SKM-1 treated with dmso at 0.1 percent for 144 hours (cell line): Measurements from ENCODE around the gene DMRT3.
"Not testable (repeated sequence)": the region's sequence is repeated elsewhere in the genome, so short reads cannot be mapped to it uniquely, and the experiment has no call there.

Experiments used
- DNase-seq: peaks from one replicate; lab custom pipeline; 2025; ENCODE audit not compliant: unreplicated experiment; lab: John Stamatoyannopoulos, UW

The DMRT3 gene

DNA sequence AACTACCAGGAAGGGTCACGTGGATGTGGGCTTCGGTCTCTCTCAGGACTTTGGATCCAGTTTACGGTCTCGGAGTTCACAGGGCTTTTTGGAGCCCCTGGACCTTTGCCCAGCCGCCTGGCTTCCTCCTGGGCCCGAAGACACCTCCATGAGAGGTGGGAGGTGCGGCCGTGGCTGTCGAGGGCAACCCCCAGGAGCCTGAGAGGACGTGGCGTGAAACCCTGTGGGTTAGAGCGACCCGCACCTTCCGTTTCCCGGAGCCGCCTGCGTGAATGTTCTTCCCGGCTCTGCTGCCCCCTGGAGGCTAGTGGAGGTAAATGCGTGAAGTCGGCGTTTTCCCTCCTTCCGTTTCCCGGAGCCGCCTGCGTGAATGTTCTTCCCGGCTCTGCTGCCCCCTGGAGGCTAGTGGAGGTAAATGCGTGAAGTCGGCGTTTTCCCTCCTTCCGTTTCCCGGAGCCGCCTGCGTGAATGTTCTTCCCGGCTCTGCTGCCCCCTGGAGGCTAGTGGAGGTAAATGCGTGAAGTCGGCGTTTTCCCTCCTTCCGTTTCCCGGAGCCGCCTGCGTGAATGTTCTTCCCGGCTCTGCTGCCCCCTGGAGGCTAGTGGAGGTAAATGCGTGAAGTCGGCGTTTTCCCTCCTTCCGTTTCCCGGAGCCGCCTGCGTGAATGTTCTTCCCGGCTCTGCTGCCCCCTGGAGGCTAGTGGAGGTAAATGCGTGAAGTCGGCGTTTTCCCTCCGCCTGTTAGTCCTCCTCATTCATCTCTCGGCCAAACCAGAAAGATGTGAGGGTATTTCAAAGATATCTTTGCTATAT is 22.1 kb downstream of the DMRT3 start:
- not testable (repeated sequence) for DNase-seq

DNA sequence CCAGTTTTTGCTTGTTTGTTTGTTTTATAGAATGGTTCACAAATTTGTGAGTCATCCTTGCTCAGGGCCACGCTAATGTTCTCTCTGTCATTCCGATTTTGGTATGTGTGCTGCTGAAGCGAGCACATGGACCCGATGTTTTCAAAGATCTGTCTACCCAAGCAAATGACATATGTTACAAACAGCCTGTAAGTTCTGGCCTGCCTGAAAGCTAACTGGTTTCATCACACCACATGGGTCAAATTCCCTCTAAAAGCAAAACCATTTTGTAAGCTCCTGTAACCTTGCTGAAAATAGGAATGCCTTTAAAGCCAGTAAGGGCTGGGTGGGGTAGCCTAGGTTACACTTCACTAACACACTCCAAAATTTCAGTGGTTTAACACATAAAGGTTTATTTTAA is 25.4 kb downstream of the DMRT3 start:
- no peak for DNase-seq

DNA sequence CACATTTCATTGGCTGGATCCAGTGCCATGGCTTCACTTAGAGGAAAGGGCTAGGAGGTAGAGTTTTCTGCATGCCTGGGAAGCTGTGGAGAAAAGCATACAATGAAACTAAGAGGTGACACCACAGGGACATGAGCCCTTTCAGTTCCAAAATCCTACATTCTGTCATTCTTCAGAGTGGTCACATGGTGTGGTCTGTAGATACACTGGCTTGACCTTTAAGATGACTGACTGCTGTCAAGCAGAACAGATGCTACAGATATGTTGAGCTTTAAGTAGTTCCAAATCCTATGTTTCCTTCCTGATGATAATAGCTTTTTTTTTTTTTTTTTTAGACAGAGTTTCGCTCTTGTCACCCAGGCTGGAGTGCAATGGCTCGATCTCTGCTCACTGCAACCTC is 26.2 kb downstream of the DMRT3 start:
- no peak for DNase-seq

DNA sequence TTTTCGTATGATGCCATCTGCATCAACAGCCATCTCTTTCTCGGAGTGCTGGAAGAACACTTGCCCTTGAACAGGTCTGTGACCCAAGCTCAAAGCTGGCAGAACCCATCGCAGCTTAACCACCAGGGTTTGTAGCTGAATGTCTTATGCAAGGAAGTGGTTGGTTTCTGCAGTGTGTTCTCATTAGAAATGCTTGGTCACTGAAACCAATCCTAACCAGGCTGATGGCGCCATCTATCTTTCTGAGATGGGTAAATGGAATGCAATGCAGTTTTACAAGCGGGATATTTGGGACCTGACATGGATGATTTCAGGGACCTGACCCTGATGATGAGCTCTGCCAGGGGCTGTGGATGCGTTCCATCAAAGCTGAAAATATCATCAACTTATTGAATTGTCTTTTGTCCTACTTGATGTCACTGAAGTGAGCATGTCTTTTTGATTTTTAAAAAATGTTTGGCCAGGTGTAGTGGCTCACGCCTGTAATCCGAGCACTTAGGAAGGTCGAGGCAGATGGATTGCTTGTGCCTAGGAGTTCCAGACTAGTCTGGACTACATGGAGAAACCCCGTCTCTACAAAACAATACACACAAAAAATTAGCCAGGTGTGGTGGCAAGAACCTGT is 28.7 kb downstream of the DMRT3 start:
- DNase-seq, result peak; percentile 67

DNA sequence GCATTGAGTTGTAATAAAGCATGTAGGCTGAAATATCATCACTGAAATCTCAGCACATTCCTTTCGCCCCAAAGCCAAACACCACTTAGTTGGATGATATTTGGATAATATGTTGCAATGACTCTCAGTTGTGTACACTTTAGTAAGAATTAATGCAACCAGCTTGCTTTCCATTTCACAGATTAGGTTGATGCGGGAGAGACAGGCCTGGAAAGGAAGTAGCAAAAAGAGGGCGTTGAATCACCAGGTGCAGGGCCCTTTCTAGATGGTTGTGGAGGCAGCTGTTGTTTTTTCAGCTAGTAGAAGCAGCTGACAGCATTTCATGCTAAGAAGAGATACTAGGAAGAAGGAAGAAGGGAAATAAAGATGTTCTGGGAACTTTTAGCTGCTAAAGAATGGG is 30.9 kb downstream of the DMRT3 start:
- no peak for DNase-seq

DNA sequence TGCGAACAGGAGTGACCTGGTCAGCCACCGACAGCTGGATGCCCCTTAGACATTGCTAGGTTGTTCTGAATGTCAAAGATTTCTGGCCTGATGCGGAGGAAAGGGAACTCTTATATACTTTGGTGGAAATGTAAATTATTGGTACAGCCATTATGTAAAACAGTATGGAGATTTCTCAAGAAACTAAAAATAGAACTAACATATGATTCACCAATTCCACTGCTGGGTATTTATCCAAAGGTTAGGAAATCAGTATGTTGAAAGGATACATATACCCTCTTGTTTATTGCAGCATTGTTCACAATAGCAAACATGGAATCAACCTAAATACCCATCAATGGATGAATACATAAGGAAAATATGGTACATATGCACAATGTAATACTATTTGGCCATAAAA is 31.8 kb downstream of the DMRT3 start:
- DNase-seq, result no peak

DNA sequence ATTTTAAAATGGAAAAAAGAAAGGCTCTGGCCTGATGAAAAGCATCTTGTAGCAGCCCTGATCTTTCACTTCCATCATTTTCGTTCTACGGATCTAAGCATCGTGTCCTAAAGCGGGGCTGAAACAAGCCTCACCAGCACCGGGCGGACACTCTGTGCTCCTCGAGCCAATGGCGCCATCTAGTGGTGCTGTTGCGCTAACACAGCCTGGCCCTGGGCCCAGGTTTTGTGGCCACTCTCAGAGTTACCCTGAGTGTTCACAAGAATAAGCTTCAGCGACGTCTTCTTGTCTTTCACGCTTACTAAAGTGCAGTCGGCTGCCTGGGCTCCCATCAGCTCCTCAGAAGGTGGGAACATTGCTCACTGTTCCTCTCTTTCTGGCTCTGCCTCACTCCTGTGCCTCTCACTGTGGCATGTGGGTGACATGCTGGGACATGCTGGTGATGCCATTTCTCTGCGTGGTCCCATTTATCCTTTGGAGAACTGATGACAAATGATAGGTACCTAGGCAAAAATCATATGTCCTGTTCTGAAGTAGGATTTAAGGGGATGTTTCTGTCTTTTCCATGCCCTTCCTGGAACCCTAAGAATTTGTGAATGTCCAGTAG is 32.7 kb downstream of the DMRT3 start:
- DNase-seq, result peak; percentile 39

DNA sequence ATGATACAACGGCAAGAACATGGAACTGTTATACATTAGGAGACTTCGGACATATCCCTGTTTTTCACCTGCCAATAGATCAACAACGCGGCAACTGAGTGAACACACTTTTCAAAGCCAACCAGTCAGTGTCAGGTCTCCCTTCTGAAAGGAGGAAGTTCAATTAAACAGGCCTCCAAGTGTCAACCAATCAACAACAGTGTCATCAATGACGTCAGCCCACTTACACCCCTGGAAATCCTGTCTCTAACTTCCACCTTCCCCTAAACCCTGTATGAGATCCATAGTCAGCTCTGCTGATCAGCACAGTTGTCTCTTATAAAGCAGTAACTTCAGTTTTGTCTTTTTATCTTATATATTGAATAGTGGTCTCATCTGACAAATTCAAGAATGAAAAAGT is 36.6 kb downstream of the DMRT3 start:
- peak; percentile 9 for DNase-seq

DNA sequence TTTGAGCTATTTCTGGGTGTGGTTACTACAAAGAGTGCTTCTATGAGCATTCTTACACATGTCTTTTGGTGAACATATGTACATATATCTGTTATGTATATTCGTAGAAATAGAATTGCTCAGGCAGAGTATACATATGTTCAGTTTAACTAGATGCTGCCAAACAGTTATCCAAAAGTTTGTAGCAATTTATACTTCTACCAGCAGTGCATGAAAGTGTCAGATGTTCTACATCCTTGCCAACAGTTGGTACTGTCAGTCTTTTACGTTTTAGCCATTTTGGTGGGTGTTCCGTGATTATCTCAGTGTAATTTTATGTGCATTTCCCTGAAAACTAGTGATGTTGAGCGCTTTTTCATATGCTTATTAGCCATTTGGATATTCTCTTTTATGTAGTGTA is 37.8 kb downstream of the DMRT3 start:
- DNase-seq, result no peak

DNA sequence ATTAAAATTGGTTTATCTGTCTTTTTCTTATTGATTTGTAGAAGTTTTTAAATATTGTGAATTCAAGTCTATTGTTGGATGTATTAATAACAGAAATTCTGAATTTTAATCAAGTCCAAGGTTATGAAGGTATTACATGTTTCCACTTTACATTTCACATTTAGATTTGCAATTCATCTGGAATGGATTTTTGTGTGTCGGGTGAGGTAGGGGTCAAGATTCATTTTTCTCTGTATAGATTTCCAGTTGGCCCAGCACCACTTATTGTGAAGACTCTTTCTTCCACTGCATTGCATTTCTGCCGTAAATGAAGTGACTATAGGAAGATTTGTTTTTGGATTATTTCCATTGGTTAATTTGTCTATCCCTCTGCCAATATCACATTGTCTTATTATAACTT is 38.2 kb downstream of the DMRT3 start:
- DNase-seq, result no peak

DNA sequence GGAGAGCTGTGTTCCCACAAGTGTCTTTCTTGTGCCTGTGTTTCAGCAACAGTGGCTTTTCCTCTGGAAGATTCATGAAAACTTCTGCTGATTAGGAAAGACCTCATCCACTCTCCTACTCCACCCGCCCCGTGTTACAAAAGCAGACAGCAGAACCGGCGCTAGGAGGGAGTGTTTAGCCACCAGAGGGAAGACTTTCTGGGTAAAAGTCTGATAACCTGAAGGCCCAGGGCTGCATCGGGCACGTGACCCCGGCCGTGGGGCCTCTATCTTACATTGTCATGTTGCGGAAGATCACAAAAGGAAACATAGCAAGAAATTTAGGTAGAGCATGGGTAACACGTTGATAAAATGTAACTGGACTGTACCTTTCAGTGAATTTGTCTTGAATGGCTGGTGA is 41.7 kb downstream of the DMRT3 start:
- DNase-seq, result no peak

DNA sequence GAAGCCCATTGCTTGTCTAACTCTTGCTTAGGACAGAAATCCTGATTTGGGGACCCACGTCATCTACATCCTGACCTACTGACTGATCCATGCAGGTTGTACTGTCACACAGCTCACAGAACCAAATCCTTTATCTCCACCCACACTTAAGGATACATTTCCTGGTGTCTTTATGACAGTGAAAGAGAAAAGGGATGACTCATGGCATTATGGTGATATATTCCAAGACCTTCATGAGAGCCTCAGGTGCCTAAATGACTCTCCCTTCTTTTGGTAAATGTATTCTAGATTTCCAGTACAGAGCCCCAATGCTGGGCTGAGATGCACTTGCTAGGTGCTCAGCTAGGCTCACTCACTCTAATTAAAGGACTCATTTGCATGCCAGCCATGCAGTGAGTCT is 47.7 kb downstream of the DMRT3 start:
- DNase-seq, result no peak

DNA sequence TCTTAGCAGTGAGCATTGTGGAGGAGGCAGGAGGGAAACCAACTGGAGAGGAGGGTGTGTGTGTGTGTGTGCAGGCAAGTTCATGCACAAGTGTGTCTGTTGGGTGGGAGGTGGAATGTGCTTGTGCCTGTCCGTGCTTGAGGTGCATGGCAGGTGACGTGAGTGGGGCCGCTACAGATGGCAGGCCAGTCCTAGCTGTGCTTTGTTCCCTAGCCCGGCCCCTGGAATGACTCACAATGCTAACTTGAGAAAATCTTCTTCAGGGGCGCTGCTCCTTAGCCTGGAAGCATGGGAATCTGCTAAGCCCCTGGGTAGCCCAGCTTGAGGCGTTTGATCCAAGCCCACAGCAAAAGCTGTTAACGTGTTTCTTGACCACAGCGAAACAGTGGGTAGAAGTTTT is 48.7 kb downstream of the DMRT3 start:
- no peak for DNase-seq

DNA sequence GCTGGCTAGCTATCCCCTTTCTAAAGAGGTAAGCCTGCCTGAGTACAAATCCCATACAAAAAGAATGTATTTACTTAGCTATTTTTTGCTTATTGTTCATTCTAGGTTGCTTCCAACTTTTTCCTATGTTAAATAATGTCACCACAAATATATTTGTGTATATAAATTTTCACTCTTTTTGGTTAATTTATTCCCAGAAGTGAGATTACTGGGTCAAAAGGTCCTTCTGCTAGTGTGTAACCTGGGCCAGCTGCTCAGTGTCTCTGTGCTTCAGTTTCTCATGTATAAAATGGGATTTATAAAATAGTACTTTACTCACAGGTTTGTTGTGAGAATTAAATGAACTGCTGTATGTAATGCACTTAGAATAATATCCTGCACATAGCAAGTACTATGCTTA is 49.8 kb downstream of the DMRT3 start:
- no peak for DNase-seq

DNA sequence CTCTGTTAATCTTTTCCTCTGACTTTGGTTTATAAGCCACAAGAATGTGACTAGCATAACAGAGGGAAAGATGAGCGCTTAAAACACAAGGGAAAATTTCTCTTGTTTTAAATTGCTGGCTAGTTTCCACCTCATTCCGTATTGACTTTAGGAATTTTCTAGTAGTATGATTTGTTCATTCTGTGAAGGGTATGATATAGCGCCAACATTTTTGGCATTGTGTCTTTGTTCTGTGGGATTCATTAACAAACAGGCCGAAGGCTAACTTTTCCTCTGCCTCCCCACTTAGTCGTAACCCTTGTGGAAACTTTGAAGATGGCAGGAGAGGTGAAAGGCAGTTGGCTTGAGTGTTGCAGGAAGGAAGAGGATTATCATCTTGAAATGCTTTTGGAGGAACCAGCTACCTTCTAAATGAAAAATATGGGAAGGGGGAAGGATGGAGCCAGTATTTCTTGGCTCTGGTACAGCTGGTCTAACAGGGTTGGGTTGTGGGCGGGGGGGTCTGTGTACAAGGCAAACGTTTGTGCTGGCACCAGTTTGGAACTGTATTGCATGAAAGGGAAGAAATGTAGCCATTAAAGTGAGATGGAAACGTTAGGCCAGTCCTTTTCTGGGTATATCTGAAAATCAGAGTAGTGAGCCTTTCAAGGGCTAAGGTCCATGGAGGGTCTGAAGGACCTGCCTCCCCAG is 52.2 kb downstream of the DMRT3 start:
- no peak for DNase-seq

DNA sequence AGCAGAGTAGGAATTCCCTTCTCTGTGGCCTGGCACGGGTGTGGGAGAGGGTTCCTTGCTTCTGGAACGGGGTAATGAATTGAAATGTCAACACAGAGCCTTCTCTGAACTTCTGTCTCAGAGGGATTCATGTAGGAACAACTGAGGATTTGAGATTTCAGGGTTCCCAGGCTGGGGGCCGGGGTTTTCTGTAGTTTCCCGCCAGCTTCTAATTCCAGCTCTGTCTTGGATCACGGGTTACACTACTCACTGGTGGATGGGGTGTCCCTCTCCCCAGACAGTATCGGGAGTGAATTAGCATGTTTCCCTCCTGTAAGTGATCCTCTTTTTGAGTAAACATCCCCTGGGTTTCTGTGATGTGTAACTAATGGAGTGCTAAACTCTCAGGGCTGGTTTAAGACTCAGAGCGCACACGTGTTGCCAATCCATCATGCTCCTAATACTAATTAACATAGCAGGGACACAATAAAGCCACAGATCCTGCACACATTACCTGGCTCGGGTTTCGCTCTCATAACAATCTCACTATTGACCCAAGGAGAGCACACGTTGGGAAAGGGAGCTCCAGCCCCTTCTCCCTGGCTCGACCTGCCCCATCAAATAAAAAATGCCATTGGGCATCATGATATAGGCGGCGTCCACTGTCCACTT is 55.6 kb downstream of the DMRT3 start:
- no peak for DNase-seq

DNA sequence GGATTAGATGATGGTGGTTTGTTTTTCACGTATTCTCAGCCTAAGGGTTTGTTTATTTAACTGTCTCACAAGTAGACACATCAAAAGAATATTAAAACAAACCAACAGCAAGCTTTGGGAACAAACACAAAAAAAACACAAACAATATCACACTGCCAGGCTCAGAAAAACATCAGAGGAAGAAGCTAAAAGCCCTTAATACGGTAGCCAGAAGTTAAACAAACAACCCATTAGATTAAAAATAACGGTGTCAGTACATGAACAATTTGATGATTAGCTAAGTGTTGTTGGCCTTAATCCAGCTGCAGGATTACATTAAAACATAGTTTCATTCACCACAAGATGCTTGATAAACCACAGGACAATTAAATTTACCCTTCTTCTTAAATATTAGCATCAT is 57.8 kb downstream of the DMRT3 start:
- DNase-seq, result no peak

DNA sequence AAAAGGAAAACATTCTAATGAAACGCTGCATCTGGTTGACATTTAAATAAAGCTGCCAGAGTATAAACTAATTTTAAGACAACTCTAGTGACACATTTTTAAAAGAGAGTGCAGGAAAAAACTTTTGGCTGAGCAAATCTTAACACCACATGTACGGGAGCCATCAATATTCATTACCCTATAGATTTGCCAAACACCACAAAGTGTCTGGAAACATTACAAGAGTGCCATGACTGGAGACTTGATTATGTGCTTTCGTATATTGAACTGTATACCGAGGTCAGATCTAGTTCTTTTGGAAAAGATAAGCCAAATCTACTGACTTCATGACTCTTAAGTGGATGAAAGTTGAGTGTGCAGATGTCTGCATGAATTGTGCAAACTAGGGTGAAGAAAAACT is 63.1 kb downstream of the DMRT3 start:
- DNase-seq, result no peak
